ENCODE results near the gene SLC66A2.
"Not testable (repeated sequence)": the region's sequence is repeated elsewhere in the genome, so short reads cannot be mapped to it uniquely, and the experiment has no call there.

Gene SLC66A2

DNA sequence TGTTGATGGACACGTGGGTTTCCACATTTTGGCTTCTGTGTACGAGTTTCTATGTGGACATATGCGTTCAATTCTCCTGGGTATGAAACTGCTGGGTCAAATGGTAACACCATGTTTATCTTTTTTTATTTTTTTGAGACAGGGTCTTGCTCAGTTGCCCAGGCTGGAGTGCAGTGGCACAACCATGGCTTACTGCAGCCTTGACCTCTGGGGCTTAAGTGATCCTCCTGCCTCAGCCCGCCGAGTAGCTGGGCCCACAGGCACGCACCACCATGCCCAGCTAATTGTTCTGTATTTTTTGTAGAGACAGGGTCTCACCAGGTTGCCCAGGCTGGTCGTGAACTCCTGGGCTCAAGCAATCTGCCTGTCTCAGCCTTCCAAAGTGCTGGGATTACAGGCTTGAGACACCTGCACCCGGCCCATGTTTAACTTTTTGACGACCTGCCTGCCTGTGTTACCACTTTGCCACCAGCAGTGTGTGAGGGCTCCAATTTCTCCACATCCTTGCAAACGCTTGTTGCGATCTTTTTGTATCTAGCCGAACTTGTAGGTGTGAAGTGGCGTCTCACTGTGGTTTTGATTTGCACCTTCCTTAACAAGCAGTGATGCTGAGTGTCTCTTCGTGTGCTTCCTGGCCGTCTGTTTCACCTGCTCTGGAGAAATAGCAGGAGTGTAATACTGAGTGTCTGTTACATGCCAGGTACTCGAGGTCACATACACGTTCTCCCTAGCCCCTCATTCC is 19.9 kb upstream of the SLC66A2 start:
- FAIRE-seq (no peak), DNase-seq (ENCODE audit: low spot score) (no peak)

DNA sequence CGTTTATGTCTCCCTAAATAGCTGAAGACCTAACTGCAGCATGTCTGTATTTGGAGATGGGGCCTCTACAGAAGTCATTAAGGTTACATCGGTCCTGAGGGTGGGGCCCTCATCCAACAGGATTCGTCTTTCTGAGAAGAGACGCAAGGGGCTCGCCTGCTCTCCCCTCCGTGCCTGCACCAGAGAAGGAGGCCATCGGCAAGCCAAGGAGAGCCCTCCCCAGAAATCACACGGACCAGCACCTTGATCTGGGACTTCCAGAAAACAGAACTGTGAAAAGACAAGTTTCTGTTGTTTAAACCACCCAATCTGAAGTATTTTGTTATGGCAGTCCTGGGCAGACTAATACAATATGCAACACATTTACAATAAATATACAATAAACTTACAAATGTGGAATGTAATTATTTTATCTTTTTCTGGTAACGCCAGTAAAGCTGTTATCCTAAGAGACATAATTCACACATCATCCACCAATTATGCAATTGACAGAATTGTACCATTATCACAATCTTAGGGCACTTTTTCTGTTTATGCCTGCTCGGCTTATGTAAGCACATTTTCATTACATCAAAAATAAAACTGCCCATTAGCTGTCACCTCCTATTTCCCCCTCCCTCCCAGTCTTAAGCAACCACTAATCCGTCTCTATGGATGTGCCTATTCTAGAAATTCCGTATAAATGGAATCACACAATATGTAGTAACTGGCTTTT is 19.1 kb upstream of the SLC66A2 start:
- no peak for FAIRE-seq
- DNase-seq (ENCODE audit: low spot score), result no peak

DNA sequence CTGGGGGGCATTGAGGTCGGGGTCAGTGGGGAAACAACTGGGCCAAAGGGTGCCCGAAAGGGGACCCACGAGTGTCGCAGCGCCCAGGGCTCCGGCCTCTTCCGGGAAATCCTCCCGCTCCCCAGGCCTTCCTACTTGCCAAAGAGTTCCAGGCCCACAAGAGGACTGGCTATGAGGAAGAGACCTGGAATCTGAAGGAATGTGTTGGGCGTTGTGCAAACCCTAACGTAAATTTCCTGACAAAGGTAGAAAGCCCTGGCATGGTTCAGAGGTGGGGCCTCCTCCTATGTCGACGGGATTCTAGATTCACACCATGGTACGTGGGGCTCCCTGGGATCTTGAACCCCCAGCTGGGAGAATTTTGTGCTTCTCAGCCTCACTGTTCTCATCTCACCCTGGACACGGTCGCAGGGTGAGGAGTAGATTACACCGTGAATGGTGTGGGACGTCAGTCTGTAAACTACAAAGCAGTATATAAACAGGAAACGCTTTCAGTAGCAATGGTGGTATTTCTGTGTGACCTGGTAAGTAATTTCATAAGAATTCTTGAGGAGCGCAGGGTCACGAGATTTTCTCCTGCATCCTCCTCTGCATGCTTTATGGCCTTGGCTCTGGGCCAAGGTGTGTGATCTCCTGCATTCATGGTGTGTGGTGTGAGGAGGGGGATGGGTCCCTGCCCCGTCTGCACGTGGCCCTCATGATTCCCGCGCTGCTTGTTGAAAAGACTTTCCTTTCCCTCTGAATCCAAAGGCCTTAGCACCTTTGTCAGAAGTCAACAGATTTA is 13.9 kb upstream of the SLC66A2 start:
- DNase-seq (ENCODE audit: low spot score) (peak; percentile 55), FAIRE-seq (no peak)

DNA sequence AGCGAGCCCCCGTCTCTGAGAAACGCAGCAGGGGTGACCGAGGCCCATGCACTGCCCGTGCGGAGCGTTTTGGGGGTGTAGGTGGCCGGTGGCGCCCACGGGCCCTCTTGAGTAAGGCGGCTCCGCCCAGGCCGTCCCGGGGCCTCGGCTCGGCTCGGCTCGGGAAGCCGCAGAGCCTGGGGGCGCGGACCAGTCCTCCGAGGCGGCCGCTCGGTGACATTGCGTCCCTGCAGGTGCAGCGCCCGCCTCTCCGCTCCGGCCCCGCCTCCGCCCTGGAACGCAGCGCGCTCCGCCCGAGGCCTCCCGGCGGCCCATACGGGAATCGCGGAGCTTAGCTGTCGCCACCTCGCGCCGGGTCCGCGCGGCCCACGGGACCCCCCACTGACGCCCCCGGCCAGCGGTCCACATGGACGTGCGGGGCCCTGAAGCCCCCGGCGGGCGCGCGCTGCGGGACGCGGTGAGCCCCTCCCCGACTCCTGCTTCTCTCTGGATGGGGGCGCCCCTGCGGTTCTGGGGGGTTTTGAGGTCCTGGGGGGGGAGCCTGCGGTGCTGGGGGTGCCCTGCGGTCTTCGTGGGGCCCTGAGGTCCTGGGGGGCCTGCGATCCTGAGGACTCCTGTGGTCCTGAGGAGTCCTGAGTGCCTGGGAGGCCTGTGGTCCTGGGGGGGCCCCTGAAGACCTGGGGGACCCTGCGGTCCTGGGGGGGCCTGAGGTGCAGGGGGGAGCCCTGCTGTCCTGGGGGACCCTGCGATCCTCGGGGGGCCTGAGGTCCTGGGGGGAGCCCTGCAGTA is 13.1 kb upstream of the SLC66A2 start, which contains the start of gene HSBP1L1:
Gene HSBP1L1, plus strand, starts transcription at position 314 of the 789 bp plus-strand sequence. Its CDS starts 93 bp downstream, at position 407.
- DNase-seq (ENCODE audit: low spot score) (peak; percentile 27), FAIRE-seq (no peak)

DNA sequence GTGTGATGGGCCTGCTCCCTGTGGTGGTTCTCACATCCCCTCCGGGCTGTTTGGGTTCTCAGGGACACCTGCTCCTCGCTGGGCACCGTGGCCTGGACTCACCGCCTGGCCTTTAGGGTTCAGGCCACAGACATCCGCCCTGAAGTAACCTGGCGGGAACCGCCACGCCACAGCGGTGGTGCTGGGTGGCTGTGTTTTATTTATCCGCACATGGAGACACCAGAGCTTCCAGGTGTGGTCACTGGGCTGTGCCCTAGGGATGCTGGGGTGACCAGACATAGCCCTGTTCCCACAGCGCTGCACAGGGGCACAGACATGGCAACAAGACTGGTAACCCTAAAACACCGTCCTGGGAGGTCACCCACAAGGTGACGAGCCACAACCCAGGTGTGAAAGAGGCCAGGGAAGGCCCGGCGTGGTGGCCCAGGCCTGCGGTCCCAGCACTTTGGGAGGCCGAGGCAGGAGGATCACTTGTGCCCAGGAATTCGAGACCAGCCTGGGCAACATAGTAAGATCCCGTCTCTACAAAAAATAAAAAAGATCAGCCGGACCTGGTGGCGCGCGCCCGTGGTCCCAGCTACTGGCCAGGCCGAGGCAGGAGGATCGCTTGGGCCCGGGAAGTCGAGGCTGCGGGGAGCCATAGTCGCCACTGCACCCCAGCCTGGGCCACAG is 12.3 kb upstream of the SLC66A2 start:
- FAIRE-seq (no peak), DNase-seq (ENCODE audit: low spot score) (no peak)

DNA sequence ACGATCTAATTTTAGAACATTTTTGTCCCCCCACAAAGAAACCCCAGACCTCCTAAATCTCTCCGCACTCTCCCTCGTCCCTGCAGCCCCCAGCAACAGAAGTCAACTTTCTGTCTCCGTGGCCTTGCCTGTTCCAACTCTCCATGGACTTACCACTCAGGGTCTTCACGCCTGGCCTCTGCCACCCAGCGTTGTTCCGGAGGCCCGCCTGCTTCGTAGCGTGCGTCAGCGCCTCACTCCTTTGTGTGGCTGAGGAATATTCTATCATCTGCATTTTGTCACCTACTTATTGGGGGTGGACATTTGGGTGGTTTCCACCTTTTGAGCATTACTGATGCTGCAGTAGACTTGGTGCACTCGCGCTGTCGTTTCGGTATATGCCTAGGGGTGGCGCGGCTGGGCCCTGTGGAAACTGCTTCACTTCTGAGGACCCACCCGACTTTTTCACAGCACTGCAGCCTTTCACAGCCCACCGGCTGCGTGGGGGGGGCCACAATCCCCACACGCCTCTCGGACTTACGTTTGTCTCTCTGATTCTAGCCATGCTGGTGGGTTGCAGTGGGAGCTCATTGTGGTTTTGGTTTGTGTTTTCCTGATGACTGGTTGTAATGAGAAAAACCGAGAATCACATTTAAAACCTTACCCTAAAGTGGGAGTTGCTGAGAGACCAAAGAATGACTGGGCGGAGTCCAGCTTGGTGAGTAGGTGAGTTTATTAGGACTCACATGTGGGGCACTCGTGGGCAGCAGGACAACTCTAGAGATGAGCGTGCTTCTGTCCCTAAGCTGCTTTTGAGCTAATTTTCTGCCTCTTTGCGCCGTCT is 11.6 kb upstream of the SLC66A2 start:
- DNase-seq (ENCODE audit: low spot score) (no peak), FAIRE-seq (no peak)

DNA sequence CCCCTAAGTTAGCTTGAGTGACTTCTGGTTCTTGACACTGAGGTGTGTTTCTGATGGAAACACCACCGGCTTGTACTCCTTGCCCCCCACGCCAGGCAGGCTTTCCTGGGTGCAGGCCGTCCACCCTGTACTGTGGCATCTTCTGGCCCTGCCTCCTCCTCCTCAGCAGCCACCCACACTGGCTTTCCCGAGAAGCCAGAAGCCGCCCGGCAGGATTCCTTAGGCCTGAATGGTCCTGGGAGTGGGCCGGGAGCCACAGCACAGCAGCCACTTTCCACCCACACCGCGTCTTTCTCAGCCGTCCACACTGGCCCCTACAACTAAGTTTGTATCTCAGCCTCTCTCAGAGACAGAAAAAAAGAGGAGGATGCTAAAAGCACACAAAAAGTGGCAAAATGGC is 10.9 kb upstream of the SLC66A2 start:
- FAIRE-seq (no peak), DNase-seq (ENCODE audit: low spot score) (no peak)

DNA sequence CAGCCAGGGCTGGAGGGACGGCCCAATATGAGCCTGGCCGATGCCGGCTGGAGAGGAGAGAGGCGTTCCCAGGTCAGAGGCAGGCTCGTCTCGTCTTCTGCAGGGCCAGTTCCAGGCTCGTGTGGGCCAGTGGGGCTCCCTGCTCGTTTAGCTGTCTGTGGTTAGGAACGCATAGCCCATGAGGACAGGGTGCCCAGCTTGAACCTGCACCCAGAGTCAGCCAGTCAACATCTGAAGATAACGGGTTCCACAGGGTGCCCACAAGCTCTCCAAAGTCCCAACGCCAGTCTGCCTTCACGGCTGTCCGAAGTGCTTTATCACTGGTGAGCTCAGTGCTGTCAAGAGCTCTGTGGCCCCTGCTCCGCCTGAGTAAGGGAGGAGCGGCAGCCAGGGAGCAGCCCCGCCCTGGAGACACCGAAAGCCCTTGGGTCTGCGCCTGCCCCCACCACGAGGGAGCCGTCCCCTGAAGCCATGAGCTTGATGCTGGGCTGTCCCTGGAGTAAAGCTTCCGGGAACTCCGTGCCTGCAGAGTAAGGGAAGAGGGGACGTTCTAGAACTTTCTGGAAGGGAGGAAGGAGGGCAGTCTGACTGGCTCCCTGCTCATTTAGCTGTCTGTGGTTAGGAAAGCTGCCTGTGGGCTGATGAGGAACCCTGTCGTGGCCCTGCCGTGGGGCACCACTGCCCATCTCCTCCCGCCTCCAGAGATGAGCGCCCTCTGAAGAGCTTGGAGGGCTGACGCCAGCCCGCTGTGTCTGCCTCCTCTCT is 10.3 kb upstream of the SLC66A2 start:
- no peak for FAIRE-seq
- no peak for DNase-seq (ENCODE audit: low spot score)

DNA sequence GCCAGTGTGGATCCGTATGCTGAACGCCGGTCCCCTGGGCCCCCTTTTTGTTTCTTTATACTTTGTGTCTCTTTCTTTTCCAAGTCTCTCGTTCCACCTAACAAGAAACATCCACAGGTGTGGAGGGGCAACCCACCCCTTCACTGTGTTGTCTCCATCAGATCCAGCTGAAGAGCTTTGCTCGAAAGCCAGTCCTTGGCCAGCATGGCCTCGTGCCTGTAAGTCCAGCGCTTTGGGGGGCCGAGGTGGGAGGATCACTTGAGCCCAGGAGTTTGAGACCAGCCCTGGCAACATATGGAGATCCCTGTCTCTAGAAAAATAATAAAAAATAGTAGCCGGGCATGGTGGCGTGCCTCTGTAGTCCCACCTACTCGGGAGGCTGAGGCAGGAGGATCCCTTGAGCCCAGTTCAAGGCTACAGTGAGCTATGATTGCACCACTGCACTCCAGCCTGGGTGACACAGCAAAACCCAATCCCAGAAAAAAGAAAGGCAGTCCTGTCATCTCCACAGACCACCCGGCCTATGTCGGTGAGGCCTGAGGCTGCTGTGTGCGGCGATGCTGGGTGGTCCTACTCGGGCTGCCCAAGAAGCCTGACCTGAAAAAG is 9.6 kb upstream of the SLC66A2 start:
- DNase-seq (ENCODE audit: low spot score) (no peak), FAIRE-seq (no peak)

DNA sequence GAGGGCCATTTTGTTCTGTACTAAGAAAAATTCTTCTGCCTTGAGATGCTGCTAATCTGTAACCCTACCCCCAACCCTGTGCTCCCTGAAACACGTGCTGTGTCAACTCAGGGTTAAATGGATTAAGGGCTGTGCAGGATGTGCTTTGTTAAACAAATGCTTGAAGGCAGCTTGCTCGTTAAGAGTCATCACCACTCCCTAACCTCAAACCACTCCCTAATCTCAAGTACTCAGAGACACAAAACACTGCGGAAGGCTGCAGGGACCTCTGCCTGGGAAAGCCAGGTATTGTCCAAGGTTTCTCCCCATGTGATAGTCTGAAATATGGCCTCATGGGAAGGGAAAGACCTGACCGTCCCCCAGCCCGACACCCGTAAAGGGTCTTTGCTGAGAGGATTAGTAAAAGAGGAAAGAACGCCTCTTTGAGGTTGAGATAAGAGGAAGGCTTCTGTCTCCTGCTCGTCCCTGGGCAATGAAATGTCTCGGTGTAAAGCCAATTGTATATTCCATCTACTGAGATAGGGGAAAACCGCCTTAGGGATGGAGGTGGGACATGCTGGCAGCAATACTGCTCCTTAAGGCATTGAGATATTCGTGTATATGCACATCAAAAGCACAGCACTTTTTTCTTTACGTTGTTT is 8.8 kb upstream of the SLC66A2 start:
- FAIRE-seq, result not testable (repeated sequence)

DNA sequence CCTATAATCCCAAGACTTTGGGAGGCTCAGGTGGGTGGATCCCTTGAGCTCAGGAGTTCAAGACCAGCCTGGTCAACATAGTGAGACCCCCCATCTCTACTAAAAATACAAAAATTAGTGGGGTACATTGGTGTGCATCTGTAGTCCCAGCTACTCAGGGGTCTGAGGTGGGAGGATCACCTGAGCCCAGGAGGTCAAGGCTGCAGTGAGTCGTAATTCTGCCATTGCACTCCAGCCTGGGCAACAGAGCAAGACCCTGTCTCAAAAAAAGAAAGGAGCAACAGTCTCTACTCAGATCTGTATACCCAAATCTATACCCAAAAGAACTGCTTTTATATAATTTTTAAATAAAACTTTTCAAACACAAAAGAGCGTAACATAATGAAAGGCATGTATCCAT is 7.5 kb upstream of the SLC66A2 start:
- FAIRE-seq (no peak), DNase-seq (ENCODE audit: low spot score) (no peak)

More for the DNA sequence above, 8.8 kb upstream of the SLC66A2 start:
- not testable (repeated sequence) for DNase-seq (ENCODE audit: low spot score)

DNA sequence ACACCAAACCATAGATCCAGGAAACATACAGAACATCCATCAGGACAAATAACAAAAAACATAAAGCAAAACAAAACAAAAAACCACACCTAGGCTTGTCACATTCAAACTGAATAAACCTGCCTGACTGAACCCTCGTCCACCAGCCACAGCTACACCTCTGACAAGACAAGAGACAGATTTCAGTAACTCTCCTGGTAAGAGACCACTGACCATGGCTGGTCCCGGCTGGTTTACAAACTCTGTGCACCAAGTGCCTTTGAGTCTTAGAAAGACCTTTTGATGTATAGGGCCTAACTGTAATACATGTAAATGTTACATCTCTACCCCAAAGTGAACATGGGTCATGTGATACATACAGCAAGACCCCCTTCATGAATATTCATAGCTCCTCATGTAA is 4.8 kb upstream of the SLC66A2 start:
- DNase-seq (ENCODE audit: low spot score) (no peak), FAIRE-seq (no peak)

DNA sequence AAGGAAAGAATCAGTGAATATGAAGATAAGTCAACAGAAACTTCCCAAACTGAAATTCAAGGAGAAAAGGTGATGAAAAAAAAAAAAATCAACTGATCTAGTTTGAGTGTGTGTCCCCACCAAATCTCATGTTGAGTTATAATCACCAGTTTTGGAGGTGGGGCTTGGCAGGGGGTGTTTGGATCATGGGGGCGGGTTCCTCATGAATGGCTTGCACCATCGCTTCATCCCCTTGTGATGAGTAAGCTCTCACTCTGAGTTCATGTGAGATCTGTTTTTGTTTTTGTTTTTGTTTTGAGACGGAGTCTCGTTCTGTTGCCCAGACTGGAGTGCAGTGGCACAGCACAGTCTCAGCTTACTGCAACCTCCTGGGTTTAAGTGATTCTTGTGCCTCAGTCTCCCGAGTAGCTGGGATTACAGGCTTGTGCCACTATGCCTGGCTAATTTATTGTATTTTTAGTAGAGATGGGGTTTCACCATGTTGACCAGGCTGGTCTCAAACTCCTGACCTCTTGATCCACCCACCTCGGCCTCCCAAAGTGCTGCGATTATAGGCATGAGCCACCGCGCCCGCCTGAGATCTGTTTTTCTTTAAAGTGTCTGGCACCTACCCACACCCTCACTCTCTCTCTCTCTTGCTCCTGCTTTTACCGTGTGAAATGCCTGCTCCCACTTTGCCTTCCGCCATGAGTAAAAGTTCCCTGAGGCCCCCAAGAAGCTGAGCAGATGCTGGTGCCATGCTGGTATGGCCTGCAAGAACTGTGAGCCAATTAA is 4.0 kb upstream of the SLC66A2 start:
- DNase-seq (ENCODE audit: low spot score) (no peak), FAIRE-seq (no peak)

DNA sequence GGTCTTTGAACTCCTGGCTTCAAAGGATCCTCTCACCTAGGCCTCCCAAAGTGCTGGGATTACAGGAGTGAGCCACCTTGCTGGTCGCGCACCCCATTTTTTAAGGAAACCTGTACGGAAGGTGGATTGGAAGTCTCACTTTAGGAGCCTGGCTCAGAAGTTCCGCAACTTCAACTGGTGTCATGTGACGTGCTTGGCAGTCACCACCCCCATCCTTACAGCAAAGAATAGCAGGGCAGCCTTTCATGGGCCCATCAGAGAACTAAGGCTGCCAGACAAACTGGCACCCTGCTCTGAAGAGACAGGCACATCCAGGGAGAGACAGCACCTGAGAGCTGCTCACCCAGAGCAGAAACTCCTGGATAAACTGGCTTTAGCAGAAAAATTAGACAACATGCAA is 3.3 kb upstream of the SLC66A2 start:
- DNase-seq (ENCODE audit: low spot score), result no peak
- FAIRE-seq, result no peak

DNA sequence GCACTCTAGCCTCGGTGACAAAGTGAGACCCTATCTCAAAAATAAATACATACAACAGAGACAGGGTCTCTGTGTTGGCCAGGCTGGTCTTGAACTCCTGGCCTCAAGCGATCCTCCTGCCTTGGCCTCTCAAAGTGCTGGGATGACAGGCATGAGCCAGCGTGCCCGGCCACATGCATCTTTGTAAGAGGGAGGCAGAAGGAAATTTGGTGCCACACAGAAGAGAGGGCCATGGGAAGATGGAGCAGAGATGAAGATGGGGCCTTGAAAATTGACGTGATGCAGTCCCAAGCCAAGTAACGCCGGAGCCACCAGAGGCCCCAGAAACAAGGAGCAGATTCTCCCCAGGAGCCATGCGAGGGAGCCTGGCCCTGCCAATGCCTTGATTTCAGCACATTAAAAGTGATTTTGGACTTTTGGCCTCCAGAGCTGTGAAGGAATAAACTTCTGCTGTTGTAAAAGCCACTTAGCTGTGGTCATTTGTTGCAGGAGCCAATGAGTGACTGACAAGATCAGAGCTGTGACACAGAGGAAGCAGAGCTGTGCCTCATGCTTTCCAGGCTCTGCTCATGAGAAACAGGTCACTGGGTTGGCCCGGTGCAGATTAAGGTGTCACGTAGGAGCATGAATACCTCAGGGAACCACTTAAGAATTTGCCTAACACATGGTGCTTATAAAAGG is 2.7 kb upstream of the SLC66A2 start:
- FAIRE-seq (no peak), DNase-seq (ENCODE audit: low spot score) (no peak)

DNA sequence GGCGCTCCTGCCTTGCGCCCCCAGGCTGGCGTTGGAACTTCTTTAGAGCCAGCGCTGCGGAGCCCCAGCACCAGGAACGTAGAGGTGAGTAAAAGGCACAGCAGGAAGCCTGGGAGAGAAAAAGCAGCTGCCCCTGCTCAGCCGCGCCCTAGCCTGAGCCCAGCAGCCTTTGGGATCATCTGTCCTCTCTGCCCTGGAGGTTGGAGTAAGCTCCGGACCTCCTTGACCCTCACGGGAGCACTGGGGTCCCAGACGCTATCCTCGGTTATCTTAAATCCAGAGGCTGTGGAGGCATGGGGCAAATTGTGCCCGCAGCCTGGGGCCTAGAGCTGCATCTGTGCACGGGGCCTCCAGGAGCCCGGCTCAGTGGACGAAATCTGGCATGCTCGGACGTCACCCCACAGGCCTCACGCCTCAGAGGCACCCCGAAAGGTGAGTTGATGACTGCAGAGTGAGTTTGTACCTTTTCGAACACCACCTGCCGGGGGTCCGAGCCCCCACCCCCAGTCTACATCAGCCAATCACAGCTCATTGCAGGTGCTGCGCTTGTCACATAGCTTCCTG is 1.6 kb upstream of the SLC66A2 start:
- DNase-seq (ENCODE audit: low spot score), result no peak
- FAIRE-seq, result no peak

Data from RCC 7860 (cell line).